Hepatocyte (in vitro differentiated cells): ENCODE measurements around the gene GNPNAT1. TPM values are rescaled to one million over a fixed set of nuclear protein-coding genes. Genes with fewer than 3 reads are reported as not detected.
A peak's percentile ranks its signal among the peaks of the same experiment; 100 is the strongest.

Source experiments
- DNase-seq: peaks from one replicate; pipeline ENCODE4 v3.0.0-alpha.2; 2016; ENCODE audit warnings: low spot score
- H2AFZ ChIP-seq: fragments of 200-600 bp; sonication (generic); 2 replicates; pipeline ENCODE4 v1.6.0; 2016; ENCODE audit warnings: antibody characterized with exemption, mild to moderate bottlenecking
- H3K27ac ChIP-seq: fragments of 200-600 bp; sonication (generic); 2 replicates; pipeline ENCODE4 v1.5.1; 2016; ENCODE audit warnings: mild to moderate bottlenecking
- H3K27me3 ChIP-seq: fragments of 200-600 bp; sonication (generic); 2 replicates; pipeline ENCODE4 v1.6.1; 2016
- H3K36me3 ChIP-seq: fragments of 200-600 bp; sonication (generic); replicated peaks from 2 replicates; pipeline ENCODE4 v1.5.1; 2016; ENCODE audit warnings: low read depth; ENCODE audit not compliant: insufficient read depth
- H3K4me1 ChIP-seq: fragments of 200-600 bp; sonication (generic); 2 replicates; pipeline ENCODE4 v1.5.1; 2016; ENCODE audit warnings: mild to moderate bottlenecking, moderate library complexity; ENCODE audit not compliant: insufficient read depth
- H3K4me2 ChIP-seq: fragments of 200-600 bp; sonication (generic); 2 replicates; pipeline ENCODE4 v1.6.0; 2016
- H3K4me3 ChIP-seq: fragments of 200-600 bp; sonication (generic); 2 replicates; pipeline ENCODE4 v1.5.1; 2016; ENCODE audit warnings: mild to moderate bottlenecking
- H3K79me2 ChIP-seq: fragments of 200-600 bp; sonication (generic); 2 replicates; pipeline ENCODE4 v1.6.0; 2017; ENCODE audit warnings: mild to moderate bottlenecking
- H3K9me2 ChIP-seq: fragments of 200-600 bp; sonication (generic); replicated peaks from 2 replicates; pipeline ENCODE4 v1.6.0; 2017; ENCODE audit warnings: mild to moderate bottlenecking; ENCODE audit not compliant: insufficient read depth
- H3K9me3 ChIP-seq: fragments of 200-600 bp; sonication (generic); 2 replicates; pipeline ENCODE4 v1.5.1; 2016; ENCODE audit warnings: low read depth, mild to moderate bottlenecking
- H4K20me1 ChIP-seq: fragments of 200-600 bp; sonication (generic); 2 replicates; pipeline ENCODE4 v1.6.0; 2016; ENCODE audit warnings: mild to moderate bottlenecking; ENCODE audit not compliant: insufficient read depth, poor library complexity, severe bottlenecking
- EZH2 ChIP-seq: fragments of 200-600 bp; sonication (generic); IDR thresholded peaks from 2 replicates; pipeline ENCODE4 v1.6.1; 2016; ENCODE audit warnings: antibody characterized with exemption, mild to moderate bottlenecking, borderline replicate concordance
- EZH2phosphoT487 ChIP-seq: fragments of 200-600 bp; sonication (generic); IDR thresholded peaks from one replicate; pipeline ENCODE4 v1.6.1; 2018; ENCODE audit warnings: antibody characterized with exemption, mild to moderate bottlenecking, low read depth, moderate library complexity; ENCODE audit not compliant: unreplicated experiment, severe bottlenecking
- WGBS: methylation state at CpG from one replicate; pipeline ENCODE4 v1.1.6; 2016; ENCODE audit warnings: low lambda C conversion rate; ENCODE audit errors: missing lambda C conversion rate; 5-methylcytosine and 5-hydroxymethylcytosine counted together
- polyA plus RNA-seq: library from polyadenylated mRNA; unstranded; fragments of >200 nt; fragmentation: Nextera tagmentation; extraction: Ambion mirVana; gene quantifications from 2 replicates; pipeline ENCODE4 v1.2.1, GENCODE V29; 2016
- total RNA-seq: library from RNA; depleted of rRNA; stranded (reverse); fragments of >200 nt; gene quantifications from 2 replicates; pipeline ENCODE4 v1.2.3, GENCODE V29; 2014
- TF ChIP-seq, protein P1 (sequence below): fragments of 200-600 bp; sonication (generic); IDR thresholded peaks from 2 replicates; pipeline ENCODE4 v1.5.1; 2016; ENCODE audit warnings: antibody characterized with exemption, mild to moderate bottlenecking; ENCODE audit not compliant: poor library complexity

GNPNAT1 gene
- total and polyA plus RNA-seq, 2 experiments from 2014 or later, result 22.6 to 24.5 TPM

- peak overlapping the region; percentile 64 for H3K4me3 ChIP-seq
- no peaks in the 10 kb centered on the region for H3K36me3 ChIP-seq
- H3K27me3 ChIP-seq, result no peaks in the 10 kb centered on the region
- TF ChIP-seq, protein P1, sequence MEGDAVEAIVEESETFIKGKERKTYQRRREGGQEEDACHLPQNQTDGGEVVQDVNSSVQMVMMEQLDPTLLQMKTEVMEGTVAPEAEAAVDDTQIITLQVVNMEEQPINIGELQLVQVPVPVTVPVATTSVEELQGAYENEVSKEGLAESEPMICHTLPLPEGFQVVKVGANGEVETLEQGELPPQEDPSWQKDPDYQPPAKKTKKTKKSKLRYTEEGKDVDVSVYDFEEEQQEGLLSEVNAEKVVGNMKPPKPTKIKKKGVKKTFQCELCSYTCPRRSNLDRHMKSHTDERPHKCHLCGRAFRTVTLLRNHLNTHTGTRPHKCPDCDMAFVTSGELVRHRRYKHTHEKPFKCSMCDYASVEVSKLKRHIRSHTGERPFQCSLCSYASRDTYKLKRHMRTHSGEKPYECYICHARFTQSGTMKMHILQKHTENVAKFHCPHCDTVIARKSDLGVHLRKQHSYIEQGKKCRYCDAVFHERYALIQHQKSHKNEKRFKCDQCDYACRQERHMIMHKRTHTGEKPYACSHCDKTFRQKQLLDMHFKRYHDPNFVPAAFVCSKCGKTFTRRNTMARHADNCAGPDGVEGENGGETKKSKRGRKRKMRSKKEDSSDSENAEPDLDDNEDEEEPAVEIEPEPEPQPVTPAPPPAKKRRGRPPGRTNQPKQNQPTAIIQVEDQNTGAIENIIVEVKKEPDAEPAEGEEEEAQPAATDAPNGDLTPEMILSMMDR, result no peak
- no peak for TF ChIP-seq EZH2phosphoT487
- no peak for TF ChIP-seq EZH2
- H3K4me1 ChIP-seq, result no peaks in the 10 kb centered on the region
- peaks cover 41% of the 10 kb centered on the region for H3K79me2 ChIP-seq
- H3K9me3 ChIP-seq, result no peaks in the 10 kb centered on the region
- no peaks in the 10 kb centered on the region for H3K9me2 ChIP-seq
- 27% methylated on average over 18 of the region's 18 CpGs for WGBS
- no peaks in the 10 kb centered on the region for H4K20me1 ChIP-seq
- H3K27ac ChIP-seq, result peak overlapping the region; percentile 89
- peak overlapping the region; percentile 96 for H2AFZ ChIP-seq
- peak overlapping the region; percentile 93 for H3K4me2 ChIP-seq
- DNase-seq, result no peak
These were observed 1.2 kb downstream of the GNPNAT1 start for GRCh38 chr14:52790011-52790755.

- Histone ChIP-seq H3K4me2 (peak overlapping the region; percentile 93), H3K36me3 (no peaks in the 10 kb centered on the region), H3K4me1 (no peaks in the 10 kb centered on the region), H4K20me1 (no peaks in the 10 kb centered on the region), H3K9me2 (no peaks in the 10 kb centered on the region), H2AFZ (no peak overlapping the region), H3K27me3 (no peaks in the 10 kb centered on the region), H3K9me3 (no peaks in the 10 kb centered on the region), H3K27ac (no peak overlapping the region), H3K4me3 (no peak overlapping the region), H3K79me2 (peaks cover 43% of the 10 kb centered on the region)
- DNase-seq, result no peak
- WGBS, result 68% methylated on average over 2 of the region's 2 CpGs
- no peak for TF ChIP-seq EZH2
- TF ChIP-seq, protein P1, result no peak
- TF ChIP-seq EZH2phosphoT487, result no peak
These were observed 2.3 kb downstream of the GNPNAT1 start for GRCh38 chr14:52789118-52789517.

GRCh38 chr14:52786887-52787286 is 4.5 kb downstream of the GNPNAT1 start:
- H3K4me2 ChIP-seq, result no peak overlapping the region
- no peak overlapping the region for H3K27ac ChIP-seq
- DNase-seq, result no peak
- no peaks in the 10 kb centered on the region for H3K4me1 ChIP-seq
- H3K79me2 ChIP-seq, result peaks cover 43% of the 10 kb centered on the region
- H2AFZ ChIP-seq, result no peak overlapping the region
- H4K20me1 ChIP-seq, result no peaks in the 10 kb centered on the region
- H3K27me3 ChIP-seq, result no peaks in the 10 kb centered on the region
- TF ChIP-seq EZH2phosphoT487, result no peak
- H3K4me3 ChIP-seq, result no peak overlapping the region
- no peaks in the 10 kb centered on the region for H3K9me2 ChIP-seq
- no peaks in the 10 kb centered on the region for H3K9me3 ChIP-seq
- no peaks in the 10 kb centered on the region for H3K36me3 ChIP-seq

DNA sequence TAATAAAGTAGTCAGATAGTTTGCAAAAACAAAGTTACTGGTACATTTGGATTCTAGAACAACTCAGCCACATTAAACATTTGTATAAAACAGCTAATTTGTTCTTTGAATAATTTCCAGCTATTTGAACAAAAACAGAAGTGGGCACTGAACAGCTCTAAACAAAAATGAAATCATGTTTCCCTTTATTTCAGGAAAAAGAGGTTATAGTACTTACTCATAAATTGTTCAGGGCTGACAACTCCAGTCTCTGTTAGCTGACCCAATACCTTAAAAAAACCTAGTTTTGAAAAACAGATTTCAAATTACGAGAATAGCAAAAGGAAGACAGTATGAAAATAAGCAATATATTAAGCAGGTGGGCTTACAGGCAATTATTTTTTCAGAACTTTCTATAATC is 8.2 kb downstream of the GNPNAT1 start:
- Histone ChIP-seq H3K4me1 (no peaks in the 10 kb centered on the region), H3K9me3 (no peaks in the 10 kb centered on the region), H3K27ac (no peak overlapping the region), H3K79me2 (peaks cover 17% of the 10 kb centered on the region), H3K4me3 (no peak overlapping the region), H3K36me3 (no peaks in the 10 kb centered on the region), H2AFZ (no peak overlapping the region), H3K4me2 (no peak overlapping the region), H4K20me1 (no peaks in the 10 kb centered on the region), H3K27me3 (no peaks in the 10 kb centered on the region), H3K9me2 (no peaks in the 10 kb centered on the region)
- no peak for DNase-seq
- 93% methylated on average over 1 of the region's 1 CpG for WGBS
- TF ChIP-seq EZH2 (no peak), EZH2phosphoT487 (no peak)
- TF ChIP-seq, protein P1, result no peak
